ENCODE data around the gene IDH3B.

DNA sequence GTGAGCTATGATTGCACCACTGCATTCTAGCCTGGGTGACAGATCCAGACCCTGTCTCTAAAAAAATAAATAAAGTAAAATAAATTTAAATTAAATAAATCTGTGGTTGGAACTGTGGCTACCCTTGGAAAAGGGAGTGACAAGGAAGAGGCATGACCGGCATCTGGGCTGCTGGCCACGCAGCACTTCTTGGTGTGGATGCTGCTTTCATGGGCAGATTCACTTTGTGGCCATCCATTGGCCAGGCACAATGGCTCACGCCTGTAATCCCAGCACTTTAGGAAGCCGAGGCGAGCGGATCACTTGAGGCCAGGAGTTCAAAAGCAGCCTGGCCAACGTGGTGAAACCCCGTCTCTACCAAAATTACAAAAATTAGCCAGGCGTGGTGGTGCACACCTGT lies 44.6 kb upstream of the IDH3B start:
- TF ChIP-seq POLR2AphosphoS5 (IDR thresholded peaks at IDR 0.05; ENCODE audit: low read depth, low read length) (no peak), EZH2 (IDR thresholded peaks at IDR 0.05) (no peak), CEBPB (IDR thresholded peaks at IDR 0.05; ENCODE audit: low read depth) (no peak), POLR2A (IDR thresholded peaks at IDR 0.05; ENCODE audit: borderline replicate concordance, extremely low read depth, insufficient read depth, insufficient read length) (no peak)
- TF ChIP-seq, protein P1, sequence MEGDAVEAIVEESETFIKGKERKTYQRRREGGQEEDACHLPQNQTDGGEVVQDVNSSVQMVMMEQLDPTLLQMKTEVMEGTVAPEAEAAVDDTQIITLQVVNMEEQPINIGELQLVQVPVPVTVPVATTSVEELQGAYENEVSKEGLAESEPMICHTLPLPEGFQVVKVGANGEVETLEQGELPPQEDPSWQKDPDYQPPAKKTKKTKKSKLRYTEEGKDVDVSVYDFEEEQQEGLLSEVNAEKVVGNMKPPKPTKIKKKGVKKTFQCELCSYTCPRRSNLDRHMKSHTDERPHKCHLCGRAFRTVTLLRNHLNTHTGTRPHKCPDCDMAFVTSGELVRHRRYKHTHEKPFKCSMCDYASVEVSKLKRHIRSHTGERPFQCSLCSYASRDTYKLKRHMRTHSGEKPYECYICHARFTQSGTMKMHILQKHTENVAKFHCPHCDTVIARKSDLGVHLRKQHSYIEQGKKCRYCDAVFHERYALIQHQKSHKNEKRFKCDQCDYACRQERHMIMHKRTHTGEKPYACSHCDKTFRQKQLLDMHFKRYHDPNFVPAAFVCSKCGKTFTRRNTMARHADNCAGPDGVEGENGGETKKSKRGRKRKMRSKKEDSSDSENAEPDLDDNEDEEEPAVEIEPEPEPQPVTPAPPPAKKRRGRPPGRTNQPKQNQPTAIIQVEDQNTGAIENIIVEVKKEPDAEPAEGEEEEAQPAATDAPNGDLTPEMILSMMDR (IDR thresholded peaks at IDR 0.05 in 2 of 3, conservative IDR thresholded peaks at IDR 0.05 in 1 of 3; ENCODE audit: borderline replicate concordance in 1 of 3, insufficient read depth in 1 of 3, low read depth in 2 of 3, low read length in 2 of 3) = no peak
- TF ChIP-seq, protein P2, sequence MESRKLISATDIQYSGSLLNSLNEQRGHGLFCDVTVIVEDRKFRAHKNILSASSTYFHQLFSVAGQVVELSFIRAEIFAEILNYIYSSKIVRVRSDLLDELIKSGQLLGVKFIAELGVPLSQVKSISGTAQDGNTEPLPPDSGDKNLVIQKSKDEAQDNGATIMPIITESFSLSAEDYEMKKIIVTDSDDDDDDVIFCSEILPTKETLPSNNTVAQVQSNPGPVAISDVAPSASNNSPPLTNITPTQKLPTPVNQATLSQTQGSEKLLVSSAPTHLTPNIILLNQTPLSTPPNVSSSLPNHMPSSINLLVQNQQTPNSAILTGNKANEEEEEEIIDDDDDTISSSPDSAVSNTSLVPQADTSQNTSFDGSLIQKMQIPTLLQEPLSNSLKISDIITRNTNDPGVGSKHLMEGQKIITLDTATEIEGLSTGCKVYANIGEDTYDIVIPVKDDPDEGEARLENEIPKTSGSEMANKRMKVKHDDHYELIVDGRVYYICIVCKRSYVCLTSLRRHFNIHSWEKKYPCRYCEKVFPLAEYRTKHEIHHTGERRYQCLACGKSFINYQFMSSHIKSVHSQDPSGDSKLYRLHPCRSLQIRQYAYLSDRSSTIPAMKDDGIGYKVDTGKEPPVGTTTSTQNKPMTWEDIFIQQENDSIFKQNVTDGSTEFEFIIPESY (IDR thresholded peaks at IDR 0.05; ENCODE audit: extremely low read depth, insufficient replicate concordance, low read length) = no peak
